Stimulated activated naive B cell treated with anti-CD40 and anti-IgM and Interleukin-4, amounts not matched to agents 10 μg/mL and 1 μg/mL and 100 μg/mL, for 72 hours (primary cell): ENCODE measurements around the gene TRAPPC10.
A peak's percentile ranks its signal among the peaks of the same experiment; 100 is the strongest.

Experiments used
- ATAC-seq, 2 donors: fragments of 150-1000 bp; cut with Tn5 transposase; replicated peaks; 2 replicates each; pipeline ENCODE4 v1.10.0; 2021; ENCODE audit warnings: moderate library complexity in 1 of 2
- DNase-seq: peaks from one replicate; pipeline ENCODE4 v3.0.0; 2021
- H3K27ac Mint-ChIP-seq: one replicate; pipeline ENCODE4 v1.8.0; 2022; ENCODE audit warnings: mild to moderate bottlenecking, mixed read lengths
- H3K27me3 Mint-ChIP-seq, 2 donors: one replicate each; pipeline ENCODE4 v1.8.0; 2022; ENCODE audit warnings: mixed read lengths in 2 of 2
- H3K36me3 Mint-ChIP-seq, 2 donors: one replicate each; pipeline ENCODE4 v1.8.0; 2022; ENCODE audit warnings: mixed read lengths in 2 of 2, mild to moderate bottlenecking in 1 of 2
- H3K4me1 Mint-ChIP-seq, 2 donors: one replicate each; pipeline ENCODE4 v1.8.0; 2022; ENCODE audit warnings: mixed read lengths in 2 of 2, mild to moderate bottlenecking in 1 of 2
- H3K4me3 Mint-ChIP-seq, 2 donors: one replicate each; pipeline ENCODE4 v1.8.0; 2022; ENCODE audit warnings: mild to moderate bottlenecking in 2 of 2, mixed read lengths in 2 of 2, moderate library complexity in 1 of 2
- H3K9me3 Mint-ChIP-seq, 2 donors: one replicate each; pipeline ENCODE4 v1.8.0; 2022; ENCODE audit warnings: mixed read lengths in 2 of 2, mild to moderate bottlenecking in 1 of 2

TRAPPC10 gene

GRCh38 chr21:44024257-44024656, 12.1 kb downstream of the TRAPPC10 start:
- Mint-ChIP-seq H3K9me3 (no peaks in the 10 kb centered on the region), H3K27me3 (no peaks in the 10 kb centered on the region), H3K4me1 (peaks cover 45 to 86% of the 10 kb centered on the region in 2 donors), H3K4me3 (no peak overlapping the region), H3K36me3 (peaks cover 12 to 22% of the 10 kb centered on the region in 2 donors), H3K27ac (peak overlapping the region; percentile 51)
- DNase-seq (no peak), ATAC-seq (no peak)

- Mint-ChIP-seq H3K27me3 (no peaks in the 10 kb centered on the region), H3K27ac (peak overlapping the region; percentile 92), H3K4me1 (peaks cover 41 to 86% of the 10 kb centered on the region in 2 donors), H3K4me3 (peak overlapping the region; percentile 27 to 56), H3K9me3 (no peaks in the 10 kb centered on the region), H3K36me3 (peaks cover 15 to 25% of the 10 kb centered on the region in 2 donors)
- ATAC-seq (peak; percentile 19 to 37), DNase-seq (no peak)
These were observed 12.8 kb downstream of the TRAPPC10 start for GRCh38 chr21:44024887-44025353.

- peaks cover 20 to 36% of the 10 kb centered on the region in 2 donors for H3K36me3 Mint-ChIP-seq
- ATAC-seq: no peak
These were observed 15.6 kb downstream of the TRAPPC10 start for GRCh38 chr21:44027607-44028286.

GRCh38 chr21:44028287-44028659, 16.2 kb downstream of the TRAPPC10 start:
- Mint-ChIP-seq H3K4me1 (peaks cover 32 to 70% of the 10 kb centered on the region in 2 donors), H3K27ac (no peak overlapping the region), H3K4me3 (no peak overlapping the region), H3K27me3 (no peaks in the 10 kb centered on the region), H3K9me3 (no peaks in the 10 kb centered on the region), H3K36me3 (peaks cover 22 to 39% of the 10 kb centered on the region in 2 donors)
- ATAC-seq: no peak
- no peak for DNase-seq

More at GRCh38 chr21:44027607-44028286, 15.6 kb downstream of the TRAPPC10 start:
- H3K4me1 Mint-ChIP-seq: peaks cover 34 to 75% of the 10 kb centered on the region in 2 donors
- no peak overlapping the region for H3K27ac Mint-ChIP-seq
- DNase-seq: no peak
- H3K4me3 Mint-ChIP-seq: no peak overlapping the region
- no peaks in the 10 kb centered on the region for H3K9me3 Mint-ChIP-seq
- H3K27me3 Mint-ChIP-seq: no peaks in the 10 kb centered on the region

GRCh38 chr21:44029460-44030087, 17.5 kb downstream of the TRAPPC10 start:
- ATAC-seq: no peak
- H3K27me3 Mint-ChIP-seq: no peaks in the 10 kb centered on the region
- H3K9me3 Mint-ChIP-seq: no peaks in the 10 kb centered on the region
- H3K27ac Mint-ChIP-seq: peak overlapping the region; percentile 77
- peaks cover 32 to 60% of the 10 kb centered on the region in 2 donors for H3K4me1 Mint-ChIP-seq
- no peak overlapping the region for H3K4me3 Mint-ChIP-seq
- peaks cover 27 to 51% of the 10 kb centered on the region in 2 donors for H3K36me3 Mint-ChIP-seq
- DNase-seq: no peak

- Mint-ChIP-seq H3K27me3 (no peaks in the 10 kb centered on the region), H3K4me1 (peaks cover 9 to 12% of the 10 kb centered on the region in 2 donors), H3K27ac (no peak overlapping the region), H3K9me3 (no peaks in the 10 kb centered on the region), H3K4me3 (no peak overlapping the region), H3K36me3 (peaks cover 32 to 61% of the 10 kb centered on the region in 2 donors)
- DNase-seq: no peak
- no peak for ATAC-seq
These were observed 23.1 kb downstream of the TRAPPC10 start for GRCh38 chr21:44035244-44035643.

GRCh38 chr21:44038063-44038462, 26.0 kb downstream of the TRAPPC10 start:
- no peaks in the 10 kb centered on the region for H3K27me3 Mint-ChIP-seq
- H3K4me1 Mint-ChIP-seq: peaks cover 0 to 9% of the 10 kb centered on the region in 2 donors
- H3K27ac Mint-ChIP-seq: peak overlapping the region; percentile 69
- no peak overlapping the region for H3K4me3 Mint-ChIP-seq
- no peak for ATAC-seq
- no peak for DNase-seq
- peaks cover 37 to 63% of the 10 kb centered on the region in 2 donors for H3K36me3 Mint-ChIP-seq
- no peaks in the 10 kb centered on the region for H3K9me3 Mint-ChIP-seq

GRCh38 chr21:44039828-44040227, 27.7 kb downstream of the TRAPPC10 start:
- no peak for DNase-seq
- no peak overlapping the region for H3K27ac Mint-ChIP-seq
- ATAC-seq: no peak

GRCh38 chr21:44043613-44044012, 31.5 kb downstream of the TRAPPC10 start:
- no peaks in the 10 kb centered on the region for H3K27me3 Mint-ChIP-seq
- ATAC-seq: no peak
- DNase-seq: no peak
- no peaks in the 10 kb centered on the region for H3K9me3 Mint-ChIP-seq
- H3K27ac Mint-ChIP-seq: no peak overlapping the region
- H3K4me3 Mint-ChIP-seq: no peak overlapping the region
- H3K4me1 Mint-ChIP-seq: peaks cover 14 to 17% of the 10 kb centered on the region in 2 donors
- peaks cover 36 to 52% of the 10 kb centered on the region in 2 donors for H3K36me3 Mint-ChIP-seq

More at GRCh38 chr21:44039828-44040227, 27.7 kb downstream of the TRAPPC10 start:
- no peaks in the 10 kb centered on the region for H3K27me3 Mint-ChIP-seq
- H3K4me3 Mint-ChIP-seq: no peak overlapping the region
- peaks cover 5 to 11% of the 10 kb centered on the region in 2 donors for H3K4me1 Mint-ChIP-seq
- H3K9me3 Mint-ChIP-seq: no peaks in the 10 kb centered on the region
- peaks cover 34 to 53% of the 10 kb centered on the region in 2 donors for H3K36me3 Mint-ChIP-seq

GRCh38 chr21:44046734-44047133, 34.6 kb downstream of the TRAPPC10 start:
- H3K27me3 Mint-ChIP-seq: no peaks in the 10 kb centered on the region
- H3K9me3 Mint-ChIP-seq: no peaks in the 10 kb centered on the region
- H3K4me3 Mint-ChIP-seq: no peak overlapping the region
- peaks cover 24 to 30% of the 10 kb centered on the region in 2 donors for H3K4me1 Mint-ChIP-seq
- no peak overlapping the region for H3K27ac Mint-ChIP-seq
- H3K36me3 Mint-ChIP-seq: peaks cover 37 to 46% of the 10 kb centered on the region in 2 donors
- DNase-seq (no peak), ATAC-seq (no peak)

- Mint-ChIP-seq H3K9me3 (no peaks in the 10 kb centered on the region), H3K4me1 (peaks cover 24 to 30% of the 10 kb centered on the region in 2 donors), H3K27ac (peak overlapping the region; percentile 62), H3K36me3 (peaks cover 39 to 44% of the 10 kb centered on the region in 2 donors), H3K27me3 (no peaks in the 10 kb centered on the region), H3K4me3 (no peak overlapping the region)
- no peak for ATAC-seq
- no peak for DNase-seq
These were observed 36.0 kb downstream of the TRAPPC10 start for GRCh38 chr21:44047996-44048560.

GRCh38 chr21:44049182-44049581, 37.1 kb downstream of the TRAPPC10 start:
- DNase-seq: no peak
- Mint-ChIP-seq H3K4me1 (peaks cover 20 to 25% of the 10 kb centered on the region in 2 donors), H3K27ac (no peak overlapping the region), H3K4me3 (no peak overlapping the region), H3K27me3 (no peaks in the 10 kb centered on the region), H3K36me3 (peaks cover 41 to 44% of the 10 kb centered on the region in 2 donors), H3K9me3 (no peaks in the 10 kb centered on the region)
- ATAC-seq: no peak

GRCh38 chr21:44049606-44050005, 37.5 kb downstream of the TRAPPC10 start:
- Mint-ChIP-seq H3K27ac (peak overlapping the region; percentile 75), H3K27me3 (no peaks in the 10 kb centered on the region), H3K9me3 (no peaks in the 10 kb centered on the region), H3K36me3 (peaks cover 43 to 46% of the 10 kb centered on the region in 2 donors), H3K4me3 (no peak overlapping the region), H3K4me1 (peaks cover 21 to 27% of the 10 kb centered on the region in 2 donors)
- ATAC-seq: no peak
- no peak for DNase-seq

- DNase-seq (no peak), ATAC-seq (no peak)
- Mint-ChIP-seq H3K27ac (no peak overlapping the region), H3K36me3 (peaks cover 41 to 48% of the 10 kb centered on the region in 2 donors), H3K27me3 (no peaks in the 10 kb centered on the region), H3K4me1 (peaks cover 24 to 34% of the 10 kb centered on the region in 2 donors), H3K9me3 (no peaks in the 10 kb centered on the region), H3K4me3 (no peak overlapping the region)
These were observed 38.2 kb downstream of the TRAPPC10 start for GRCh38 chr21:44050276-44050675.
